ENCODE measurements around the gene ASPSCR1.

- TF ChIP-seq POLR2A (IDR thresholded peaks at IDR 0.05) (no peak), CTCF (IDR thresholded peaks at IDR 0.05) (no peak)
These were observed 75.7 kb downstream of the ASPSCR1 start for GRCh38 chr17:82053130-82053529.

All from testis (tissue), 2 donors.